GM19467 (cell line): ENCODE data around the gene C4BPB.
"Not testable (repeated sequence)": the region's sequence is repeated elsewhere in the genome, so short reads cannot be mapped to it uniquely, and the experiment has no call there.

Experiments used
- ATAC-seq: cut with Tn5 transposase; IDR thresholded peaks from one replicate; pipeline ENCODE4 v1.9.1; 2021; ENCODE audit warnings: mild to moderate bottlenecking, moderate library complexity; ENCODE audit not compliant: unreplicated experiment

Gene C4BPB

GRCh38 chr1:207088701-207089626, at the start of gene C4BPB:
Gene C4BPB (plus strand): TSS chr1:207088860. CDS start chr1:207089532, 672 bp downstream.
- ATAC-seq = no peak

GRCh38 chr1:207039380-207040180, 49.1 kb upstream of the C4BPB start:
- ATAC-seq = no peak

- ATAC-seq = no peak
Observed at GRCh38 chr1:207040181-207040533, 48.5 kb upstream of the C4BPB start.

- ATAC-seq = not testable (repeated sequence)
Observed at GRCh38 chr1:207041397-207041796, 47.3 kb upstream of the C4BPB start.

- ATAC-seq = no peak
Observed at GRCh38 chr1:207045453-207045852, 43.2 kb upstream of the C4BPB start.

- no peak for ATAC-seq
Observed at GRCh38 chr1:207047505-207047904, 41.2 kb upstream of the C4BPB start.

GRCh38 chr1:207048041-207048440, 40.6 kb upstream of the C4BPB start:
- ATAC-seq = no peak

GRCh38 chr1:207049054-207049453, 39.6 kb upstream of the C4BPB start:
- no peak for ATAC-seq

- no peak for ATAC-seq
Observed at GRCh38 chr1:207049514-207049913, 39.1 kb upstream of the C4BPB start.

GRCh38 chr1:207049974-207050391, 38.7 kb upstream of the C4BPB start:
- ATAC-seq = no peak

GRCh38 chr1:207050480-207051190, 38.0 kb upstream of the C4BPB start:
- ATAC-seq = peak; percentile 44

- ATAC-seq = no peak
Observed at GRCh38 chr1:207051191-207051943, 37.3 kb upstream of the C4BPB start, which contains the start of gene YOD1. Gene YOD1 (minus strand): TSS chr1:207051208. CDS start chr1:207051030, 178 bp downstream.

- ATAC-seq = peak; percentile 75
Observed at GRCh38 chr1:207052911-207053769, 35.5 kb upstream of the C4BPB start, which contains the start of gene PFKFB2. Gene PFKFB2 (plus strand): TSS chr1:207053275. CDS start chr1:207054718, 1,443 bp downstream.

GRCh38 chr1:207054491-207054890, 34.2 kb upstream of the C4BPB start:
- no peak for ATAC-seq

GRCh38 chr1:207055386-207056001, 33.2 kb upstream of the C4BPB start:
- ATAC-seq = no peak

GRCh38 chr1:207056673-207057072, 32.0 kb upstream of the C4BPB start:
- ATAC-seq = no peak

GRCh38 chr1:207058252-207058651, 30.4 kb upstream of the C4BPB start:
- no peak for ATAC-seq

GRCh38 chr1:207058878-207059867, 29.5 kb upstream of the C4BPB start:
- no peak for ATAC-seq
